Small intestine (tissue), 7 donors: ENCODE measurements around the gene TRAF1. TPM values are rescaled to one million over a fixed set of nuclear protein-coding genes. Genes with fewer than 3 reads are reported as not detected.

Experiments
- DNase-seq, 2 donors: peaks; one replicate each; pipeline versions ENCODE4 v3.0.0 to v3.0.0-alpha.2; 2013
- FAIRE-seq: peaks from 2 replicates; lab custom pipeline; 2012; peaks lifted over from hg19 to GRCh38; lab: Jason Lieb, UNC
- H3K27ac ChIP-seq, 3 donors: one replicate each; pipeline ENCODE4 v1.5.1; 2013; ENCODE audit warnings: low read length in 2 of 3, mild to moderate bottlenecking in 2 of 3, control low read depth in 1 of 3, inconsistent platforms in 1 of 3, low read depth in 1 of 3, moderate library complexity in 1 of 3
- H3K27me3 ChIP-seq, 3 donors: one replicate each; pipeline ENCODE4 v1.6.1; 2013; ENCODE audit warnings: low read length in 3 of 3, inconsistent platforms in 1 of 3; ENCODE audit not compliant: control insufficient read depth in 3 of 3, insufficient read depth in 3 of 3
- H3K36me3 ChIP-seq, 3 donors: one replicate each; pipeline ENCODE4 v1.6.1; 2013; ENCODE audit warnings: low read length in 3 of 3, inconsistent platforms in 1 of 3, low read depth in 1 of 3, mild to moderate bottlenecking in 1 of 3, moderate library complexity in 1 of 3; ENCODE audit not compliant: control insufficient read depth in 3 of 3, insufficient read depth in 2 of 3
- H3K4me1 ChIP-seq, 3 donors: one replicate each; pipeline ENCODE4 v1.6.1; 2013; ENCODE audit warnings: low read length in 2 of 3, inconsistent platforms in 1 of 3, low read depth in 1 of 3, mild to moderate bottlenecking in 1 of 3, moderate library complexity in 1 of 3; ENCODE audit not compliant: control insufficient read depth in 3 of 3, insufficient read depth in 2 of 3
- H3K4me3 ChIP-seq, 3 donors: one replicate each; pipeline ENCODE4 v1.5.1; 2013; ENCODE audit warnings: low read length in 3 of 3, control low read depth in 1 of 3, inconsistent platforms in 1 of 3, low read depth in 1 of 3, mild to moderate bottlenecking in 1 of 3, moderate library complexity in 1 of 3
- H3K9me3 ChIP-seq, 2 donors: one replicate each; pipeline ENCODE4 v1.6.1; 2013; ENCODE audit warnings: low read depth in 1 of 2, low read length in 1 of 2; ENCODE audit not compliant: control insufficient read depth in 2 of 2, insufficient read depth in 1 of 2
- WGBS, 3 donors: extraction: QIAGEN DNeasy Blood & Tissue Kit; methylation state at CpG; one replicate each; pipeline ENCODE4 v1.1.7; 2013; 5-methylcytosine and 5-hydroxymethylcytosine counted together
- polyA plus RNA-seq, 4 donors: library from polyadenylated mRNA; stranded (reverse) in 3 of 4; unstranded in 1 of 4; fragments of 200-250 nt in 3 of 4; fragments of 120-200 nt in 1 of 4; gene quantifications; one replicate each; pipeline versions ENCODE4 v1.2.1 to v1.2.3, GENCODE V29; 2013
- donor health status: healthy with polysubstance abuse.
- donor health status: control.
- donor health status: control.
- donor health status: Bipolar disorder and iron deficiency.
- donor health status: healthy.

Gene TRAF1
- polyA plus RNA-seq, 4 donors: 1.1 to 5.6 (median 1.9) TPM

- H3K27me3 ChIP-seq: no peaks in the 10 kb centered on the region
- peaks cover 0 to 5% (median 0%) of the 10 kb centered on the region in 3 donors for H3K36me3 ChIP-seq
- no peaks in the 10 kb centered on the region for H3K4me1 ChIP-seq
- H3K4me3 ChIP-seq: no peak overlapping the region
- WGBS, 3 donors: 80 to 86% (median 85%) methylated on average over 3 of the region's 3 CpGs
- FAIRE-seq (no peak), DNase-seq (no peak)
- H3K27ac ChIP-seq: no peak overlapping the region
- H3K9me3 ChIP-seq: no peaks in the 10 kb centered on the region
Observed at GRCh38 chr9:120946259-120946658, 19.7 kb upstream of the TRAF1 start.

- Histone ChIP-seq H3K9me3 (no peaks in the 10 kb centered on the region), H3K27ac (no peak overlapping the region), H3K36me3 (no peaks in the 10 kb centered on the region), H3K4me1 (no peaks in the 10 kb centered on the region), H3K27me3 (no peaks in the 10 kb centered on the region), H3K4me3 (no peak overlapping the region)
- 82 to 93% (median 88%) methylated on average over 3 of the region's 3 CpGs for WGBS, 3 donors
- DNase-seq (no peak), FAIRE-seq (no peak)
Observed at GRCh38 chr9:120944948-120945347, 18.4 kb upstream of the TRAF1 start.

DNA sequence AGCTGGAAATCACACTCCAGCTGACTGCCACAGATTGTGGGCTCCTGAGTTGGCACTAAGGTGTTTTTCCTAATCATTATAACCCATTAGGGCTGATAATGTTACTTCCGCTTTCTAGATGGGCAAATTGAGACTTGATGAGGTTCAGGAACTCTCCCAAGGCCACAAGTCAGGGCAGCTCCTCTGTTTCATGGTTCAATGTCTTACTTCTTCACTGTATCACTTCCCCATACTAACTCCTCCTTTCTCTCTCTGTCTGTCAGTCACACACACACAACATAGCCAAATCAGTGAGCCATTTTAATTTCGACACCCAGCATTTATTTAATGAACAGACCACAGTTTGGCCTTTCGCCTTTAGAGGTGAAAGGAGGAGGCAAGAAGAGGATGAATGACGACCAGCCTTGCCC, 17.8 kb upstream of the TRAF1 start:
- Histone ChIP-seq H3K36me3 (no peaks in the 10 kb centered on the region), H3K4me3 (no peak overlapping the region), H3K27me3 (no peaks in the 10 kb centered on the region), H3K4me1 (no peaks in the 10 kb centered on the region), H3K9me3 (no peaks in the 10 kb centered on the region), H3K27ac (no peak overlapping the region)
- peak in 1 of 2 donors; percentile 56 for DNase-seq
- 66 to 78% (median 68%) methylated on average over 4 of the region's 4 CpGs for WGBS, 3 donors
- no peak for FAIRE-seq

- H3K27me3 ChIP-seq: no peaks in the 10 kb centered on the region
- no peaks in the 10 kb centered on the region for H3K36me3 ChIP-seq
- H3K4me3 ChIP-seq: no peak overlapping the region
- H3K27ac ChIP-seq: peak overlapping the region in 1 of 3 donors; percentile 45
- DNase-seq (no peak), FAIRE-seq (no peak)
- no peaks in the 10 kb centered on the region for H3K9me3 ChIP-seq
- 68 to 80% (median 77%) methylated on average over 8 of the region's 8 CpGs for WGBS, 3 donors
- peaks cover 0 to 1% (median 0%) of the 10 kb centered on the region in 3 donors for H3K4me1 ChIP-seq
Observed at GRCh38 chr9:120942186-120943001, 15.8 kb upstream of the TRAF1 start.

- WGBS, 3 donors: 83 to 93% (median 91%) methylated on average over 6 of the region's 6 CpGs
- FAIRE-seq (no peak), DNase-seq (no peak)
- Histone ChIP-seq H3K4me3 (no peak overlapping the region), H3K9me3 (no peaks in the 10 kb centered on the region), H3K27ac (no peak overlapping the region), H3K27me3 (no peaks in the 10 kb centered on the region), H3K36me3 (no peaks in the 10 kb centered on the region), H3K4me1 (peaks cover 0 to 7% (median 0%) of the 10 kb centered on the region in 3 donors)
Observed at GRCh38 chr9:120941046-120941770, 14.6 kb upstream of the TRAF1 start.

DNA sequence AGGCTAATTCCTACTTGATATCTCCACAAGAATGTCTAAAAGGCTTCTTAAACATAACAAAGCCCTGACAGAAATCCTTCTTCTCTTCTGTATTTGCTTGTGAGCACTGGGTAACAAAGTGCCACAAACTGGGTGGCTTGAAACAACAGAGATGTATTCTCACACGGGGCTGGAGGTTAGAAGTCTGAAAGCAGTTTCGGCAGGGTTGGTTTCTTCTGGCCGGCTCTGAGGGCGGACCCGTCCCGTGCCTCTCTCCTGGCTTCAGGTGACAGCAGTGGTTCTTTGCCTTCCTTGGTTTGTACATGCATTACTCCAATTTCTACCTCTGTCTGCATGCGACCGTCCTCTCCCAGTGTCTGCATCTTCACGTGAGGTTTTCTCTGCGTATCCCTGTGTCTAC, 14.0 kb upstream of the TRAF1 start:
- Histone ChIP-seq H3K9me3 (no peaks in the 10 kb centered on the region), H3K27me3 (no peaks in the 10 kb centered on the region), H3K4me3 (no peak overlapping the region), H3K27ac (no peak overlapping the region), H3K4me1 (peaks cover 0 to 13% (median 0%) of the 10 kb centered on the region in 3 donors), H3K36me3 (no peaks in the 10 kb centered on the region)
- WGBS, 3 donors: 93 to 95% (median 93%) methylated on average over 10 of the region's 10 CpGs
- DNase-seq: no peak
- no peak for FAIRE-seq

GRCh38 chr9:120938851-120939250, 12.3 kb upstream of the TRAF1 start:
- no peak overlapping the region for H3K27ac ChIP-seq
- H3K9me3 ChIP-seq: no peaks in the 10 kb centered on the region
- DNase-seq (no peak), FAIRE-seq (no peak)
- H3K4me3 ChIP-seq: no peak overlapping the region
- H3K27me3 ChIP-seq: no peaks in the 10 kb centered on the region
- peaks cover 0 to 28% (median 9%) of the 10 kb centered on the region in 3 donors for H3K4me1 ChIP-seq
- WGBS, 3 donors: 96 to 97% (median 96%) methylated on average over 3 of the region's 3 CpGs
- no peaks in the 10 kb centered on the region for H3K36me3 ChIP-seq

GRCh38 chr9:120937596-120937995, 11.0 kb upstream of the TRAF1 start:
- Histone ChIP-seq H3K9me3 (no peaks in the 10 kb centered on the region), H3K4me3 (no peak overlapping the region), H3K4me1 (peaks cover 0 to 28% (median 12%) of the 10 kb centered on the region in 3 donors), H3K27me3 (no peaks in the 10 kb centered on the region), H3K27ac (peak overlapping the region in 1 of 3 donors; percentile 58), H3K36me3 (no peaks in the 10 kb centered on the region)
- DNase-seq (no peak), FAIRE-seq (no peak)
- 63 to 95% (median 70%) methylated on average over 1 of the region's 1 CpG for WGBS, 3 donors
